ENCODE measurements around the gene BAAT.
"Not testable (repeated sequence)": the region's sequence is repeated elsewhere in the genome, so short reads cannot be mapped to it uniquely, and the experiment has no call there.

The BAAT gene

DNA sequence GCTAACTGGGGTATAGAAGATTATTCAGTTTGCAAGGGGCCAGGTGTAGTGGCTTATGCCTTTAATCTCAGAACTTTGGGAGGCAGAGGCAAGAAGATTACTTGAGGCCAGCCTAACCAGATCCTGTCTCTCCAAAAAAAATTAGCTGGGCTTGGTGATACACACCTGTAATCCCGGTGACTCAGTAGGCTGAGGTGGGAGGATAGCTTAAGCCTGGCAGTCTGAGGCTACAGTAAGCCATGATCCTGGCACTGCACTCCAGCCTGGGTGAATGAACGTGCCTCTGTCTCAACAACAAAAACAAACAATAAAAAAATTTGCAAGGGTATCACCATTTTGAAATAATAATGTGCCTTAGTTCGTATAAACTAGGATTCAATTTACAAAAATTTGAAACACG lies 51.3 kb downstream of the BAAT start:
- Histone ChIP-seq H3K36me3 (ENCODE audit: control insufficient read depth in 2 of 2, insufficient read depth in 1 of 2, low read length in 2 of 2) (no peaks in the 10 kb centered on the region), H3K27ac (ENCODE audit: extremely low read depth, low read depth, low read length) (no peak overlapping the region), H3K4me3 (ENCODE audit: low read depth, low read length) (no peak overlapping the region), H3K9me3 (ENCODE audit: control insufficient read depth, insufficient read depth, low read depth, low read length) (no peaks in the 10 kb centered on the region), H3K4me1 (ENCODE audit: control insufficient read depth, insufficient read depth, low read length) (no peaks in the 10 kb centered on the region)
- ChIA-PET POLR2A (no interaction called here), CTCF (no interaction called here)
- TF ChIP-seq ZNF426 (tag by site-specific recombination; IDR thresholded peaks at IDR 0.05) (no peak), ZNF785 (tag by site-specific recombination; IDR thresholded peaks at IDR 0.05) (no peak), GFI1B (tag by site-specific recombination; IDR thresholded peaks at IDR 0.05) (no peak), ZNF169 (tag by site-specific recombination; IDR thresholded peaks at IDR 0.05) (no peak), ZNF629 (tag by site-specific recombination; IDR thresholded peaks at IDR 0.05) (no peak), ZFP69B (tag by site-specific recombination; IDR thresholded peaks at IDR 0.05) (no peak), ZFHX2 (tag by site-specific recombination; conservative IDR thresholded peaks at IDR 0.05) (no peak), ZNF677 (tag by site-specific recombination; IDR thresholded peaks at IDR 0.05) (no peak), ZSCAN16 (tag by site-specific recombination; IDR thresholded peaks at IDR 0.05) (no peak), ZNF610 (tag by site-specific recombination; IDR thresholded peaks at IDR 0.05; ENCODE audit: borderline replicate concordance) (no peak), MZF1 (tag by site-specific recombination; IDR thresholded peaks at IDR 0.05; ENCODE audit: borderline replicate concordance) (no peak), PRDM1 (tag by site-specific recombination; IDR thresholded peaks at IDR 0.05) (no peak), HOXA7 (CRISPR knock-in tag; IDR thresholded peaks at IDR 0.05; ENCODE audit: borderline replicate concordance) (no peak), BCL11A (tag by site-specific recombination; IDR thresholded peaks at IDR 0.05; ENCODE audit: low read depth) (no peak)
- TF ChIP-seq, protein P1, sequence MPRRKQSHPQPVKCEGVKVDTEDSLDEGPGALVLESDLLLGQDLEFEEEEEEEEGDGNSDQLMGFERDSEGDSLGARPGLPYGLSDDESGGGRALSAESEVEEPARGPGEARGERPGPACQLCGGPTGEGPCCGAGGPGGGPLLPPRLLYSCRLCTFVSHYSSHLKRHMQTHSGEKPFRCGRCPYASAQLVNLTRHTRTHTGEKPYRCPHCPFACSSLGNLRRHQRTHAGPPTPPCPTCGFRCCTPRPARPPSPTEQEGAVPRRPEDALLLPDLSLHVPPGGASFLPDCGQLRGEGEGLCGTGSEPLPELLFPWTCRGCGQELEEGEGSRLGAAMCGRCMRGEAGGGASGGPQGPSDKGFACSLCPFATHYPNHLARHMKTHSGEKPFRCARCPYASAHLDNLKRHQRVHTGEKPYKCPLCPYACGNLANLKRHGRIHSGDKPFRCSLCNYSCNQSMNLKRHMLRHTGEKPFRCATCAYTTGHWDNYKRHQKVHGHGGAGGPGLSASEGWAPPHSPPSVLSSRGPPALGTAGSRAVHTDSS (tag by site-specific recombination; IDR thresholded peaks at IDR 0.05): no peak
- TF ChIP-seq, protein P2, sequence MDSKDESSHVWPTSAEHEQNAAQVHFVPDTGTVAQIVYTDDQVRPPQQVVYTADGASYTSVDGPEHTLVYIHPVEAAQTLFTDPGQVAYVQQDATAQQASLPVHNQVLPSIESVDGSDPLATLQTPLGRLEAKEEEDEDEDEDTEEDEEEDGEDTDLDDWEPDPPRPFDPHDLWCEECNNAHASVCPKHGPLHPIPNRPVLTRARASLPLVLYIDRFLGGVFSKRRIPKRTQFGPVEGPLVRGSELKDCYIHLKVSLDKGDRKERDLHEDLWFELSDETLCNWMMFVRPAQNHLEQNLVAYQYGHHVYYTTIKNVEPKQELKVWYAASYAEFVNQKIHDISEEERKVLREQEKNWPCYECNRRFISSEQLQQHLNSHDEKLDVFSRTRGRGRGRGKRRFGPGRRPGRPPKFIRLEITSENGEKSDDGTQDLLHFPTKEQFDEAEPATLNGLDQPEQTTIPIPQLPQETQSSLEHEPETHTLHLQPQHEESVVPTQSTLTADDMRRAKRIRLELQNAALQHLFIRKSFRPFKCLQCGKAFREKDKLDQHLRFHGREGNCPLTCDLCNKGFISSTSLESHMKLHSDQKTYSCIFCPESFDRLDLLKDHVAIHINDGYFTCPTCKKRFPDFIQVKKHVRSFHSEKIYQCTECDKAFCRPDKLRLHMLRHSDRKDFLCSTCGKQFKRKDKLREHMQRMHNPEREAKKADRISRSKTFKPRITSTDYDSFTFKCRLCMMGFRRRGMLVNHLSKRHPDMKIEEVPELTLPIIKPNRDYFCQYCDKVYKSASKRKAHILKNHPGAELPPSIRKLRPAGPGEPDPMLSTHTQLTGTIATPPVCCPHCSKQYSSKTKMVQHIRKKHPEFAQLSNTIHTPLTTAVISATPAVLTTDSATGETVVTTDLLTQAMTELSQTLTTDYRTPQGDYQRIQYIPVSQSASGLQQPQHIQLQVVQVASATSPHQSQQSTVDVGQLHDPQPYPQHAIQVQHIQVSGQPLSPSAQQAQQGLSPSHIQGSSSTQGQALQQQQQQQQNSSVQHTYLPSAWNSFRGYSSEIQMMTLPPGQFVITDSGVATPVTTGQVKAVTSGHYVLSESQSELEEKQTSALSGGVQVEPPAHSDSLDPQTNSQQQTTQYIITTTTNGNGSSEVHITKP (tag by site-specific recombination; IDR thresholded peaks at IDR 0.05): no peak
- TF ChIP-seq, protein P3, sequence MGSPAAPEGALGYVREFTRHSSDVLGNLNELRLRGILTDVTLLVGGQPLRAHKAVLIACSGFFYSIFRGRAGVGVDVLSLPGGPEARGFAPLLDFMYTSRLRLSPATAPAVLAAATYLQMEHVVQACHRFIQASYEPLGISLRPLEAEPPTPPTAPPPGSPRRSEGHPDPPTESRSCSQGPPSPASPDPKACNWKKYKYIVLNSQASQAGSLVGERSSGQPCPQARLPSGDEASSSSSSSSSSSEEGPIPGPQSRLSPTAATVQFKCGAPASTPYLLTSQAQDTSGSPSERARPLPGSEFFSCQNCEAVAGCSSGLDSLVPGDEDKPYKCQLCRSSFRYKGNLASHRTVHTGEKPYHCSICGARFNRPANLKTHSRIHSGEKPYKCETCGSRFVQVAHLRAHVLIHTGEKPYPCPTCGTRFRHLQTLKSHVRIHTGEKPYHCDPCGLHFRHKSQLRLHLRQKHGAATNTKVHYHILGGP (tag by site-specific recombination; IDR thresholded peaks at IDR 0.05): no peak
- TF ChIP-seq, protein P4, sequence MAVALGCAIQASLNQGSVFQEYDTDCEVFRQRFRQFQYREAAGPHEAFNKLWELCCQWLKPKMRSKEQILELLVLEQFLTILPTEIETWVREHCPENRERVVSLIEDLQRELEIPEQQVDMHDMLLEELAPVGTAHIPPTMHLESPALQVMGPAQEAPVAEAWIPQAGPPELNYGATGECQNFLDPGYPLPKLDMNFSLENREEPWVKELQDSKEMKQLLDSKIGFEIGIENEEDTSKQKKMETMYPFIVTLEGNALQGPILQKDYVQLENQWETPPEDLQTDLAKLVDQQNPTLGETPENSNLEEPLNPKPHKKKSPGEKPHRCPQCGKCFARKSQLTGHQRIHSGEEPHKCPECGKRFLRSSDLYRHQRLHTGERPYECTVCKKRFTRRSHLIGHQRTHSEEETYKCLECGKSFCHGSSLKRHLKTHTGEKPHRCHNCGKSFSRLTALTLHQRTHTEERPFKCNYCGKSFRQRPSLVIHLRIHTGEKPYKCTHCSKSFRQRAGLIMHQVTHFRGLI (tag by site-specific recombination; IDR thresholded peaks at IDR 0.05): no peak

DNA sequence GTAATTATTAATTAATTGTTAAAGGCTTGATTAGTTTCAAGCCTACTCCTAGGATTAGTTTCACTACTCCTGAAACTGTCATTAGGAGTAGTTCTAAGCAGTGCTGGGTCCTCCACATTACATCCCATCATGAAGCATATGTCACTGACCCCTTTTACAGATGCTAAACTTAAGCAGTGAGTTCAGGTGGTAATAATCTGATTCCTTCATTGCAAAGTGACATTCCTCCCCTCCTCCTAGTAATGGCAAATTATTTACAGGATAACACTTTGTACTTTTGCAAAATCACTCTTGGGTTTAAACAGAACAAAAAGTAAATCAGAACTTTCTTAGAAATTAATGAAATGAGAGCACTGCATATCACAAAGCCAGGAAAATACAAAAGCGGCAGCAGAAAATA lies 52.4 kb downstream of the BAAT start:
- ChIA-PET POLR2A (no interaction called here), CTCF (no interaction called here)

DNA sequence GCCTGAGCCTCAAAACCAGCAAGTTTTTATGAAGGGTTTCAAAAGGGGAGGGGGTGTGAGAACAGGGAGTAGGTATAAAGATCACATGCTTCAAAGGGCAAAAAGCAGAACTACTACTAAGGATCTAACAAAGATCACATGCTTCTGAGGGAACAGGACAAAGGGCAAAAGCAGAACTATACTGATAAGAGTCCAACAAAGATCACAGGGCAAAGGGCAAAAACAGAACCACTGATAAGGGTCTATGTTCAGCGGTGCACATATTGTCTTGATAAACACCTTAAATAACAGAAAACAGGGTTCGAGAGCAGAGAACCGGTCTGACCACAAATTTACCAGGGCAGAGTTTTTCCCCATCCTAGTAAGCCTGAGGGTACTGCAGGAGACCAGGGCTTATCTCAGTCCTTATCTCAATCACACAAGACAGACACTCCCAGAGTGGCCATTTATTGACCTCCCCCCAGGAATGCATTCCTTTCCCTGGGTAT lies 57.3 kb downstream of the BAAT start:
- CTCF ChIA-PET; H3K9me3 ChIP-seq (ENCODE audit: control insufficient read depth, insufficient read depth, low read depth, low read length); H3K4me1 ChIP-seq (ENCODE audit: control insufficient read depth, insufficient read depth, low read length); H3K36me3 ChIP-seq (ENCODE audit: control insufficient read depth in 2 of 2, insufficient read depth in 1 of 2, low read length in 2 of 2); H3K4me3 ChIP-seq (ENCODE audit: low read depth, low read length); POLR2A ChIA-PET; H3K27ac ChIP-seq (ENCODE audit: extremely low read depth, low read depth, low read length): not testable (repeated sequence)

More for the DNA sequence above, 52.4 kb downstream of the BAAT start:
- Histone ChIP-seq H3K4me3 (ENCODE audit: low read depth, low read length) (no peak overlapping the region), H3K9me3 (ENCODE audit: control insufficient read depth, insufficient read depth, low read depth, low read length) (no peaks in the 10 kb centered on the region), H3K4me1 (ENCODE audit: control insufficient read depth, insufficient read depth, low read length) (no peaks in the 10 kb centered on the region), H3K27ac (ENCODE audit: extremely low read depth, low read depth, low read length) (no peak overlapping the region), H3K36me3 (ENCODE audit: control insufficient read depth in 2 of 2, insufficient read depth in 1 of 2, low read length in 2 of 2) (no peaks in the 10 kb centered on the region)
- TF ChIP-seq ZIC2 (tag by site-specific recombination; IDR thresholded peaks at IDR 0.05): no peak
- TF ChIP-seq ZNF16 (tag by site-specific recombination; IDR thresholded peaks at IDR 0.05; ENCODE audit: low read depth): no peak
- TF ChIP-seq SALL2 (tag by site-specific recombination; IDR thresholded peaks at IDR 0.05; ENCODE audit: borderline replicate concordance): no peak
- no peak for TF ChIP-seq ZNF843 (tag by site-specific recombination; IDR thresholded peaks at IDR 0.05)
- TF ChIP-seq, protein P5, sequence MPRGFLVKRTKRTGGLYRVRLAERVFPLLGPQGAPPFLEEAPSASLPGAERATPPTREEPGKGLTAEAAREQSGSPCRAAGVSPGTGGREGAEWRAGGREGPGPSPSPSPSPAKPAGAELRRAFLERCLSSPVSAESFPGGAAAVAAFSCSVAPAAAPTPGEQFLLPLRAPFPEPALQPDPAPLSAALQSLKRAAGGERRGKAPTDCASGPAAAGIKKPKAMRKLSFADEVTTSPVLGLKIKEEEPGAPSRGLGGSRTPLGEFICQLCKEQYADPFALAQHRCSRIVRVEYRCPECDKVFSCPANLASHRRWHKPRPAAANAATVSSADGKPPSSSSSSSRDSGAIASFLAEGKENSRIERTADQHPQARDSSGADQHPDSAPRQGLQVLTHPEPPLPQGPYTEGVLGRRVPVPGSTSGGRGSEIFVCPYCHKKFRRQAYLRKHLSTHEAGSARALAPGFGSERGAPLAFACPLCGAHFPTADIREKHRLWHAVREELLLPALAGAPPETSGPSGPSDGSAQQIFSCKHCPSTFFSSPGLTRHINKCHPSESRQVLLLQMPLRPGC (tag by site-specific recombination; IDR thresholded peaks at IDR 0.05): no peak
- TF ChIP-seq IKZF3 (tag by site-specific recombination; IDR thresholded peaks at IDR 0.05): no peak
- TF ChIP-seq ZBTB7A (tag by site-specific recombination; IDR thresholded peaks at IDR 0.05; ENCODE audit: low read depth): no peak
- TF ChIP-seq ZSCAN23 (tag by site-specific recombination; IDR thresholded peaks at IDR 0.05): no peak

All from HEK293 (cell line).